Activated CD8-positive, alpha-beta T cell treated with anti-CD3 and anti-CD28 coated beads for 36 hours (primary cell): ENCODE data around the gene IQGAP1. TPM values are rescaled to one million over a fixed set of nuclear protein-coding genes. Genes with fewer than 3 reads are reported as not detected.

Experiments used
- ATAC-seq: fragments of 200-7000 bp; cut with Tn5 transposase; one replicate; pipeline ENCODE4 v1.10.0; 2021; ENCODE audit warnings: mild to moderate bottlenecking, moderate library complexity
- CTCF ChIA-PET: fragments of 350-600 bp; sonication (Branson Sonifier 250); formaldehyde crosslinking; loops from one replicate; lab custom pipeline; 2021; ENCODE audit warnings: antibody characterized with exemption; lab: Charles Lee
- POLR2A ChIA-PET: fragments of 350-600 bp; sonication (Branson Sonifier 250); formaldehyde crosslinking; loops from one replicate; lab custom pipeline; 2021; ENCODE audit warnings: antibody characterized with exemption; lab: Charles Lee
- DNase-seq: peaks from one replicate; pipeline ENCODE4 v3.0.0-alpha.2; 2020
- H3K27ac Mint-ChIP-seq: one replicate; pipeline ENCODE4 v1.8.0; 2021; ENCODE audit warnings: mild to moderate bottlenecking, mixed read lengths
- H3K27me3 Mint-ChIP-seq: one replicate; pipeline ENCODE4 v1.8.0; 2021; ENCODE audit warnings: mixed read lengths
- H3K36me3 Mint-ChIP-seq: one replicate; pipeline ENCODE4 v1.8.0; 2021; ENCODE audit warnings: low read depth, mixed read lengths
- H3K4me1 Mint-ChIP-seq: one replicate; pipeline ENCODE4 v1.8.0; 2021; ENCODE audit warnings: low read depth, mixed read lengths
- H3K4me3 Mint-ChIP-seq: one replicate; pipeline ENCODE4 v1.8.0; 2021; ENCODE audit warnings: mild to moderate bottlenecking, moderate library complexity, mixed read lengths
- H3K9me3 Mint-ChIP-seq: one replicate; pipeline ENCODE4 v1.8.0; 2021; ENCODE audit warnings: mixed read lengths
- intact Hi-C: fragments of 100-400 bp; cut with micrococcal nuclease; formaldehyde crosslinking; loops from one replicate; pipeline ENCODE4 v1.10.0; 2022
- total RNA-seq, 2 experiments: library from RNA; stranded (reverse); gene quantifications; one replicate each; pipeline ENCODE4 v1.2.3, GENCODE V29; 2021
- TF ChIP-seq, protein P1 (sequence below): fragments of 200-600 bp; IDR thresholded peaks from one replicate; pipeline ENCODE4 v1.8.0; 2022; ENCODE audit warnings: antibody characterized with exemption, mild to moderate bottlenecking

IQGAP1 gene
- total RNA-seq, 2 experiments from 2014 or later, result 148 to 155 TPM

DNA sequence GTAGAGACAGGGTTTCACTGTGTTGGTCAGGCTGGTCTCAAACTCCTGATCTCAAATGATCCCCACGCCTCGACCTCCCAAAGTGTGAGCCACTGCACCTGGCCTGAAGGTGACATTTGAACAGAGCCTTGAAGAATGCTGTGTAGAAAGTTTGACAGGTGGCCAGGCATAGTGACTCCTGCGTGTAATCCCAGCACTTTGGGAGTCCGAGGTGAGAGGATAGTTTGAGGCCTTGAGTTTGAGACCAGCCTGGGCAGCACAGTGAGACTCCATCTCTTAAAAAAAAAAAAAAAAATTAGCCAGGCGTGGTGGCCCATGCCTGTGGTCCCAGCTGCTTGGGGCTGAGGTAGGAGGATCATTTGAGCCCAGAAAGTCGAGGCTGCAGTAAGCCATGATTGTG lies 1.5 kb downstream of the IQGAP1 start:
- peaks cover 37% of the 10 kb centered on the region for H3K36me3 Mint-ChIP-seq
- intact Hi-C loops, result loop anchor here (2.0 kb wide), 1 partner anchor 13 kb away; no protein-coding TSS in a partner anchor
- ATAC-seq, result no peak
- no peaks in the 10 kb centered on the region for H3K27me3 Mint-ChIP-seq
- ChIA-PET POLR2A (interaction anchor here (0.8 to 3.5 kb wide), 6 partner anchors 11 to 38 kb away, joined by 3 to 19 read pairs (median 8); partner anchors contain the start of gene ZNF774), CTCF (interaction anchor here (0.9 to 2.1 kb wide), 2 partner anchors 28 to 92 kb away, joined by 3 to 10 read pairs; no protein-coding TSS in a partner anchor)
- peak overlapping the region; percentile 1 for H3K27ac Mint-ChIP-seq
- peaks cover 49% of the 10 kb centered on the region for H3K4me1 Mint-ChIP-seq
- peak overlapping the region; percentile 88 for H3K4me3 Mint-ChIP-seq
- TF ChIP-seq, protein P1, sequence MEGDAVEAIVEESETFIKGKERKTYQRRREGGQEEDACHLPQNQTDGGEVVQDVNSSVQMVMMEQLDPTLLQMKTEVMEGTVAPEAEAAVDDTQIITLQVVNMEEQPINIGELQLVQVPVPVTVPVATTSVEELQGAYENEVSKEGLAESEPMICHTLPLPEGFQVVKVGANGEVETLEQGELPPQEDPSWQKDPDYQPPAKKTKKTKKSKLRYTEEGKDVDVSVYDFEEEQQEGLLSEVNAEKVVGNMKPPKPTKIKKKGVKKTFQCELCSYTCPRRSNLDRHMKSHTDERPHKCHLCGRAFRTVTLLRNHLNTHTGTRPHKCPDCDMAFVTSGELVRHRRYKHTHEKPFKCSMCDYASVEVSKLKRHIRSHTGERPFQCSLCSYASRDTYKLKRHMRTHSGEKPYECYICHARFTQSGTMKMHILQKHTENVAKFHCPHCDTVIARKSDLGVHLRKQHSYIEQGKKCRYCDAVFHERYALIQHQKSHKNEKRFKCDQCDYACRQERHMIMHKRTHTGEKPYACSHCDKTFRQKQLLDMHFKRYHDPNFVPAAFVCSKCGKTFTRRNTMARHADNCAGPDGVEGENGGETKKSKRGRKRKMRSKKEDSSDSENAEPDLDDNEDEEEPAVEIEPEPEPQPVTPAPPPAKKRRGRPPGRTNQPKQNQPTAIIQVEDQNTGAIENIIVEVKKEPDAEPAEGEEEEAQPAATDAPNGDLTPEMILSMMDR, result no peak
- no peak for DNase-seq
- H3K9me3 Mint-ChIP-seq, result no peaks in the 10 kb centered on the region

DNA sequence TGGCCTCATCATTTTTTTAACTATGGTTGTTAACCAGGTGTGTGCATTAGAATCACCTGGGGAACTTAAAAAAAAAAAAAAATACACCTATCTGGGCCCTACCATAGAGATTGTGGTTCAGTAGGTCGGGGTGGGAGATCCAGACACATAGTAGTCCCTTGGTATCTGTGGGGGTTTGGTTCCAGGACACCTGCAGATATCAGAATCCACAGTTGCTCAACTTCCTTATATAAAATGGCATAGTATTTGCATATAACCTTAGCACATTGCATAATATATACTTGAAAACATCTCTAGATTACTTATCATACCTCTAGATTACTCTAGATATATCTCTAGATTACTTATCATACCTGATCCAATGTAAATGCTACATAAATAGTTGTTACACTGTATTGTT lies 5.0 kb downstream of the IQGAP1 start:
- TF ChIP-seq, protein P1, result no peak
- ChIA-PET POLR2A (interaction anchor here (1.2 kb wide), 1 partner anchor 12 kb away, joined by 4 read pairs; no protein-coding TSS in a partner anchor), CTCF (interaction anchor here (1.7 kb wide), 1 partner anchor 31 kb away, joined by 6 read pairs; no protein-coding TSS in a partner anchor)
- no peak overlapping the region for H3K27ac Mint-ChIP-seq
- peaks cover 46% of the 10 kb centered on the region for H3K36me3 Mint-ChIP-seq
- no peaks in the 10 kb centered on the region for H3K27me3 Mint-ChIP-seq
- no peak for DNase-seq
- no peaks in the 10 kb centered on the region for H3K9me3 Mint-ChIP-seq
- H3K4me3 Mint-ChIP-seq, result no peak overlapping the region
- H3K4me1 Mint-ChIP-seq, result peaks cover 60% of the 10 kb centered on the region
- ATAC-seq, result no peak
- intact Hi-C loops, result no loop called here

DNA sequence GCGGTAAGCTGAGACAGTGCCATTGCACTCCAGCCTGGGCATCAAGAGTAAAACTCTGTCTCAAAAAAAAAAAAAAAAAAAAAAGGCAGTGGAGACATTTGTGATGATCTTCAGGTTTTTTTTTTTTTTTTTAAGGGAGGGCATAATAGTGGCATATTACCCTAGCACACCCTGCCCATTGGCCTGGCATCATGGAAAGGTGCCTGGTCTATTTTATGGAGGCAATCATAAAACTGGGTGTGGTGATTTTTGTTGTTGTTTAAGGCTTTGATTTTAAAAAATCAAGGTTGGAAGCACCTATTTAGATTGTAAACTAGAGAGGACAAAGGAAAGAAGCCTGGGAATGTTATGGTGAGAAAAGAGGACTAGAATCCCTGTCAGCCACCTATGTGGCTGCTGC lies 6.0 kb downstream of the IQGAP1 start:
- POLR2A ChIA-PET, result interaction anchor here (1.0 to 1.7 kb wide), 3 partner anchors 9 to 25 kb away, joined by 3 to 6 read pairs (median 4); no protein-coding TSS in a partner anchor
- TF ChIP-seq, protein P1, result no peak
- H3K27ac Mint-ChIP-seq, result peak overlapping the region; percentile 8
- DNase-seq, result no peak
- peaks cover 59% of the 10 kb centered on the region for H3K4me1 Mint-ChIP-seq
- peaks cover 42% of the 10 kb centered on the region for H3K36me3 Mint-ChIP-seq
- H3K4me3 Mint-ChIP-seq, result no peak overlapping the region
- no peaks in the 10 kb centered on the region for H3K27me3 Mint-ChIP-seq
- ATAC-seq, result no peak
- CTCF ChIA-PET, result interaction anchor here (0.9 to 1.7 kb wide), 2 partner anchors 32 to 92 kb away, joined by 3 to 6 read pairs; no protein-coding TSS in a partner anchor
- no peaks in the 10 kb centered on the region for H3K9me3 Mint-ChIP-seq
- intact Hi-C loops, result no loop called here

DNA sequence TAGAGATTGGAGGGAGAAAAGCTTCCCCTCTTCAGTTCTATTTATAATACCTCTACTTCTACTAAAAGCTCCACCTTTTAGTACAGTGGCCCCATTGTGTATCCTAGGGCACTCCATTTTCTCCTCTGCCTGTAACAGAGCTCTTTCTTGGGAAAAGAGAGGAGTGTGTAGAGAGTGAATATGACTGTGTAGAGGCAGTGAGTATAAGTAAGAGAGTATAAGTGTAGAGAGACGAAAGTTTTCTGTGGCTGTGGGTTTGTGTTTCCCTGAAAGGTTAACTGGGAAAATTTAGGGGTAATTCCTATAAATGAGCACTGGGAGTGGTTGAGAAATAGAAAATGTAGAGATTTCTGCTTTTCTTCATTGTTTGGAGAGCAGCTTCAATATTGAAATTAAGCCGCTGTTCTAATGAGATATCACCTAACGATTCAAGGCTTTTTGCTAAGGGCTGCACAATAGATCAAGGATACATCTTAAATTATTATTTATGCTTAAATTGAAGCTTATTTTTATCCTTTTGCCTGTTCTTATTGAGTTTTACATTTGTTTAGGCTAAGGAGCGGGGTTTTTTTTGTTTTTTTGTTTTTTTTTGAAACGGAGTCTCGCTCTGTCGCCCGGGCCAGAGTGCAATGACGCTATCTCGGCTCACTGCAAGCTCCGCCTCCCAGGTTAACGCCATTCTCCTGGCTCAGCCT lies 6.9 kb downstream of the IQGAP1 start:
- ChIA-PET POLR2A (interaction anchor here (1.0 to 1.7 kb wide), 6 partner anchors 8 to 27 kb away, joined by 3 to 6 read pairs (median 4); no protein-coding TSS in a partner anchor), CTCF (interaction anchor here (0.8 to 1.7 kb wide), 3 partner anchors 33 to 93 kb away, joined by 3 to 6 read pairs (median 3); no protein-coding TSS in a partner anchor)
- Mint-ChIP-seq H3K9me3 (no peaks in the 10 kb centered on the region), H3K36me3 (peaks cover 39% of the 10 kb centered on the region), H3K27me3 (no peaks in the 10 kb centered on the region), H3K27ac (no peak overlapping the region), H3K4me3 (no peak overlapping the region), H3K4me1 (peaks cover 60% of the 10 kb centered on the region)
- intact Hi-C loops, result no loop called here
- ATAC-seq, result peak; percentile 17
- DNase-seq, result no peak
- TF ChIP-seq, protein P1, result no peak
